Activated T-helper 1 cell treated with anti-CD3 and anti-CD28 coated beads, Interleukin-12 subunit alpha, Interleukin-12 subunit beta, Interleukin-2, Interleukin-4 antibody, amounts not matched to agents 30 ng/mL and 10 ng/mL and 1 ng/mL, durations not matched to agents 14 hours and 24 hours and 36 hours (primary cell): ENCODE data around the gene PKN3. TPM values are rescaled to one million over a fixed set of nuclear protein-coding genes. Genes with fewer than 3 reads are reported as not detected.
A peak's percentile ranks its signal among the peaks of the same experiment; 100 is the strongest.
"Not testable (repeated sequence)": the region's sequence is repeated elsewhere in the genome, so short reads cannot be mapped to it uniquely, and the experiment has no call there.

Experiments
- DNase-seq: peaks from one replicate; pipeline ENCODE4 v3.0.0; 2021; ENCODE audit warnings: low spot score
- H3K27ac Mint-ChIP-seq: one replicate; pipeline ENCODE4 v1.8.0; 2021; ENCODE audit warnings: mild to moderate bottlenecking, mixed read lengths
- H3K27me3 Mint-ChIP-seq: one replicate; pipeline ENCODE4 v1.8.0; 2022; ENCODE audit warnings: mild to moderate bottlenecking, moderate library complexity, mixed read lengths; ENCODE audit not compliant: insufficient read depth
- H3K36me3 Mint-ChIP-seq: one replicate; pipeline ENCODE4 v1.8.0; 2021; ENCODE audit warnings: low read depth, mixed read lengths
- H3K4me1 Mint-ChIP-seq: one replicate; pipeline ENCODE4 v1.8.0; 2021; ENCODE audit warnings: low read depth, mixed read lengths
- H3K4me3 Mint-ChIP-seq: one replicate; pipeline ENCODE4 v1.8.0; 2021; ENCODE audit warnings: mild to moderate bottlenecking, moderate library complexity, mixed read lengths
- H3K9me3 Mint-ChIP-seq: one replicate; pipeline ENCODE4 v1.8.0; 2021; ENCODE audit warnings: mixed read lengths
- intact Hi-C: fragments of 100-400 bp; cut with micrococcal nuclease; formaldehyde crosslinking; loops from one replicate; pipeline ENCODE4 v1.15.1; 2024
- total RNA-seq: library from RNA; stranded (reverse); gene quantifications from 2 replicates; pipeline ENCODE4 v1.2.3, GENCODE V29; 2022

The PKN3 gene
- 17.7 and 19.3 TPM in 2 replicates for total RNA-seq

DNA sequence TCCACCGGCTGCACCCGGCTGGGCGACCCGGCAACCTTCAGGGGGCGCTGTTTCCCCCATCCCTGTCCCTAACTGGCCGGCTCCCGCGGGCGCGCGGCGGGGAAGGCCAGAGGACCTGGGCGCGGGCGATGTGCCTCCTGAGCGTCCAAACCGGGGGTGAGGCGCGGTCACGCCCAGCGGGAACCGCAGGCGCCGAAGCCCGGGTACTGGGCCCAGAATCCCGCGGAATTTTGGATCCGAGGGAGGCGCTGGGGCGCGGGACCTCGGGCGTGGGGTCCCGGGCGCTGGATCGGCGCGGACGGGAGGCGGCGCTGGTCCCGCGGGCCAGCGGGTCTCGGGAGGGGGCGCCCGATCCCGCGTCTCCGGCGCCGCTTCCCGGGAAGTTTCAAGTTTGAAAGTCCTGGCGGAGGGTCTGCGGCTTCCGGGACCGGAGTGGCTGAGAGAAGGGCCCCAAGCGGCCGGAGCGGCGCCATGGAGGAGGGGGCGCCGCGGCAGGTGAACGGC, at the start of gene PKN3:
PKN3 (plus strand) TSS at position 59 of the 504 bp plus-strand sequence; CDS start at position 472, 413 bp downstream.
- H3K9me3 Mint-ChIP-seq: no peaks in the 10 kb centered on the region
- peaks cover 2% of the 10 kb centered on the region for H3K27me3 Mint-ChIP-seq
- no peaks in the 10 kb centered on the region for H3K4me1 Mint-ChIP-seq
- peak; percentile 82 for DNase-seq
- peak within 1 kb of the TSS; percentile 86 for H3K4me3 Mint-ChIP-seq
- intact Hi-C loops: loop anchor here (1.0 to 5.0 kb wide), 6 partner anchors 16 to 245 kb away; partner anchors contain the start of genes DOLK, DYNC2I2, LRRC8A and NUP188
- no peaks in the 10 kb centered on the region for H3K36me3 Mint-ChIP-seq
- H3K27ac Mint-ChIP-seq: peak within 1 kb of the TSS; percentile 77

DNA sequence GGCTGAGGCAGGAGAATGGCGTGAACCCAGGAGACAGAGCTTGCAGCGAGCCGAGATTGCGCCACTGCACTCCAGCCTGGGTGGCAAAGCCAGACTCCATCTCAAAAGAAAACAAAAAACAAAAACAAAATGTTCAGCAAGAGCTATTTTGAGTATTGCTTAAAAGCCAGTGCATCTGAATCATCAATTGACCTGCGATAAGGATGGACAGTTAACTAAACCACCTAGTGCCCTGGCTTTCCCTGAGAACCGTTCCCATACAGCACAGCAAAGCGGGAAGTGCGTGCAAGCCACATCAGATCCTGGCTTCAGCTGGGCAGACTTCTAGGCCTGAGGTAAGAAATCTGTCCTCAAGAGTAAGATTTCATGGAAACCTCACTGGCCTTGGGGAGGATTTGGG, 48.4 kb upstream of the PKN3 start:
- no peak overlapping the region for H3K27ac Mint-ChIP-seq
- no peaks in the 10 kb centered on the region for H3K9me3 Mint-ChIP-seq
- no peaks in the 10 kb centered on the region for H3K27me3 Mint-ChIP-seq
- H3K4me3 Mint-ChIP-seq: no peak overlapping the region
- intact Hi-C loops: no loop called here
- H3K36me3 Mint-ChIP-seq: no peaks in the 10 kb centered on the region
- no peak for DNase-seq
- peaks cover 15% of the 10 kb centered on the region for H3K4me1 Mint-ChIP-seq

DNA sequence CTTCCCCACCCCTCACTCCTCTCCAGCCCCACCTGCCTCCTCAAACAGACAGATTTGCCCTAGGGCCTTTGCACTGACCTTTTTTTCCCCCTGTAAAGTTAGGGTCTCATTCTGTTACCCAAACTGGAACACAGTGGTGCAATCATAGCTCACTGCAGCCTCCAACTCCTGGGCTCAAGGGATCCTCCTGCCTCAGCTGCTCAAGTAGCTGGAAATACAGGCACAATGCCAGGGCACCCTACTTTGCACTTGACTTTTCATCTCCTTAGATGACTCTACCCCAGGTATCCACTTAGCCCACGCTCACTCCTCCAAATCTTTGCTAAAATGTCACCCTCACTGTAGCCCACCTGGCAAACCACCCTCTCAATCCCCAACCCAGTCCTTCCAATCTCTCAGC, 47.8 kb upstream of the PKN3 start:
- Mint-ChIP-seq H3K27me3 (no peaks in the 10 kb centered on the region), H3K27ac (peak overlapping the region; percentile 52), H3K36me3 (no peaks in the 10 kb centered on the region), H3K4me3 (peak overlapping the region; percentile 24), H3K9me3 (no peaks in the 10 kb centered on the region), H3K4me1 (peaks cover 15% of the 10 kb centered on the region)
- intact Hi-C loops: no loop called here
- DNase-seq: no peak

DNA sequence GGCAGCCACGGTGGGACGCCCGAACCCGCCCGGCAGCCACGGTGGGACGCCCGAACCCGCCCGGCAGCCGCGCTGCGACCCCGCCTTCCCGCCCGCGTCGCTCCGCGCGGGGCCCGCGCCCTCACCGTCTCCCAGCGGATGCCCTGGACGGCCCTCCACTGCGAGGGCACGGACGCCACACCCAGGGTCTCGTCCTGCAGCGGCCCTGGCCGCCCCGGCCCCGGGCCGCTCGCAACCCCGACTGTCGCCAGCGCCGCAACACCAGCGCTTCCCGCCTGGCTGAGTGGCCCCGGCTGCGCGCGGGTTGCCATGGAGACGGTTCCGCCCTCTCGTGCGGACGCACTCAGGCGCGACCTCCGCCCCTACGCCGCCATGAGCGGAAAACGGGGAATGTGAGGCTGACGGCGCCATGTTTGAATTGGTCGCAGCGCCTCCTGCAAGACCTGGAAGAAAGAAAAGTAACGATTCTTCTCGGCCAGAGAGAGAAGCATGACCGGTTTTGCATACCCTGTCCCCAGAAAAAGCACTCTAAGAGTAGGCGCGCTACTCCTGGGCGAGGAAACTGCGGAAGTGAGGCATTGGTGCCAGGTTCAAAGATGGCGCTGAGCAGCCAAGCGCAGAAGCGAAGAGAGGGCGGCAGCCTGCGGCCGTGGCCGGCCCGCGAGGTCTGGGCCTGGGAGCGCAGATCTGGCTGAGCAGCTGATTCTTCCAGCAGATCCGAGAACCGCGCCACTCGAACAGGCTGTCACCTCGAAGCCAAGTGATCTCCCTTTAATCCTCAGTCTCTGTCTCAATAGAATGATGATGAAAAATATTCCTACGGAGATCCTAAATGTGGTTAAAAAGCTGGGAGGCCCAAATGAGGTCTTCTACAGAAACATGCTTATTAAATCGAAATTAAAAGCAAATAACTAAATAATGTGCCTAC, 45.6 kb upstream of the PKN3 start, which contains the start of gene DYNC2I2:
DYNC2I2 (minus strand) TSS at position 432 of the 928 bp plus-strand sequence; CDS start at position 311, 121 bp downstream.
- peak within 1 kb of the TSS; percentile 100 for H3K27ac Mint-ChIP-seq
- DNase-seq: peak; percentile 95
- peaks cover 15% of the 10 kb centered on the region for H3K4me1 Mint-ChIP-seq
- no peaks in the 10 kb centered on the region for H3K36me3 Mint-ChIP-seq
- H3K27me3 Mint-ChIP-seq: no peaks in the 10 kb centered on the region
- H3K9me3 Mint-ChIP-seq: no peaks in the 10 kb centered on the region
- H3K4me3 Mint-ChIP-seq: peak within 1 kb of the TSS; percentile 91
- intact Hi-C loops: loop anchor here (1.0 to 5.0 kb wide), 7 partner anchors 28 to 152 kb away; partner anchors contain the start of genes GLE1, PKN3, SET and SPTAN1

DNA sequence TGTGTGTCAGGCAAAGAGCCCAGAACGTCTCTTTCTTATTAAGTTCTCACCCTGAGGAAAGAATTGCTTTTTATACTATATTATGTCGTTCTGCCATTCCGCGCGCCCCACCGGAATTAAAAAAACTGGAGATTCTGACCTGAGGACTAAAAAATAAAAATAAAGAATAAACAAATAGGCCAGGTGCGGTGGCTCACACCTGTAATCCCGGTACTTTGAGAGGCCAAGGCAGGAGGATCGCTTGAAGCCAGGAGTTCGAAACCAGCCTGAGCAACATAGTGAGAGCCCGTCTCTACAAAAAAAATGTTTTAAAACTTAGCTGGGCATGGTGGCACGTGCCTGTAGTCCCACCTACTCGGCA, 45.0 kb upstream of the PKN3 start:
- intact Hi-C loops: loop anchor here (1.0 to 5.0 kb wide), 3 partner anchors 67 to 115 kb away; partner anchors contain the start of genes SPTAN1, ZDHHC12 and ZER1
- DNase-seq: no peak
- Mint-ChIP-seq H3K27me3 (no peaks in the 10 kb centered on the region), H3K9me3 (no peaks in the 10 kb centered on the region), H3K4me1 (peaks cover 15% of the 10 kb centered on the region), H3K27ac (peak overlapping the region; percentile 100), H3K36me3 (no peaks in the 10 kb centered on the region), H3K4me3 (peak overlapping the region; percentile 91)

- H3K4me1 Mint-ChIP-seq: peaks cover 15% of the 10 kb centered on the region
- DNase-seq: no peak
- intact Hi-C loops: loop anchor here (1.0 to 5.0 kb wide), 3 partner anchors 67 to 115 kb away; partner anchors contain the start of genes SPTAN1, ZDHHC12 and ZER1
- peak overlapping the region; percentile 100 for H3K27ac Mint-ChIP-seq
- no peaks in the 10 kb centered on the region for H3K27me3 Mint-ChIP-seq
- peak overlapping the region; percentile 91 for H3K4me3 Mint-ChIP-seq
- H3K36me3 Mint-ChIP-seq: no peaks in the 10 kb centered on the region
- no peaks in the 10 kb centered on the region for H3K9me3 Mint-ChIP-seq
Measured at GRCh38 chr9:128657796-128658195, 44.5 kb upstream of the PKN3 start.

- H3K9me3 Mint-ChIP-seq, H3K4me3 Mint-ChIP-seq, H3K36me3 Mint-ChIP-seq, H3K4me1 Mint-ChIP-seq, intact Hi-C loops, DNase-seq, H3K27ac Mint-ChIP-seq, H3K27me3 Mint-ChIP-seq: not testable (repeated sequence)
Measured at GRCh38 chr9:128666481-128666941, 35.8 kb upstream of the PKN3 start.

GRCh38 chr9:128669786-128670185, 32.5 kb upstream of the PKN3 start:
- no peak overlapping the region for H3K27ac Mint-ChIP-seq
- intact Hi-C loops: no loop called here
- no peak for DNase-seq
- H3K4me3 Mint-ChIP-seq: no peak overlapping the region
- H3K36me3 Mint-ChIP-seq: no peaks in the 10 kb centered on the region
- H3K9me3 Mint-ChIP-seq: no peaks in the 10 kb centered on the region
- H3K27me3 Mint-ChIP-seq: no peaks in the 10 kb centered on the region
- no peaks in the 10 kb centered on the region for H3K4me1 Mint-ChIP-seq

- intact Hi-C loops: no loop called here
- Mint-ChIP-seq H3K27me3 (no peaks in the 10 kb centered on the region), H3K36me3 (no peaks in the 10 kb centered on the region), H3K9me3 (no peaks in the 10 kb centered on the region), H3K4me1 (no peaks in the 10 kb centered on the region), H3K4me3 (no peak overlapping the region), H3K27ac (no peak overlapping the region)
- DNase-seq: no peak
Measured at GRCh38 chr9:128675382-128675781, 26.9 kb upstream of the PKN3 start.

DNA sequence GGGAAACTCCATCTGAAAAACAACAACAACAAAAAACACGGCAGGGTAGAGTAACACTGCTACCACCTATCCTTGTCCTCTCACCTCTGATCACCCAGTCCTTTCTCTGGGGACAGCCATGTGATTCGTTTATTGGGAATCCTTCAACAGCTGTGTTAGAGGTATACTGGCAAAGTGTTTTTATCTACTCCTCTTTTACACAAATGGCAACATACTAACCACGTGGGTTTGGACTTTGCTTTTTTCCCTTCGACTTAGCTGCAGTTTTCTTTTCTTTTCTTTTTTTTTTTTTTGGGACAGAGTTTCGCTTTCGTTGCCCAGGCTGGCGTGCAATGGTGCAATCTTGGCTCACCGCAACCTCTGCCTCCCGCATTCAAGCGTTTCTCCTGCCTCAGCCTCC, 24.5 kb upstream of the PKN3 start:
- H3K36me3 Mint-ChIP-seq: peaks cover 4% of the 10 kb centered on the region
- H3K27me3 Mint-ChIP-seq: no peaks in the 10 kb centered on the region
- no peak for DNase-seq
- no peak overlapping the region for H3K4me3 Mint-ChIP-seq
- no peaks in the 10 kb centered on the region for H3K9me3 Mint-ChIP-seq
- intact Hi-C loops: no loop called here
- no peaks in the 10 kb centered on the region for H3K4me1 Mint-ChIP-seq
- H3K27ac Mint-ChIP-seq: no peak overlapping the region

DNA sequence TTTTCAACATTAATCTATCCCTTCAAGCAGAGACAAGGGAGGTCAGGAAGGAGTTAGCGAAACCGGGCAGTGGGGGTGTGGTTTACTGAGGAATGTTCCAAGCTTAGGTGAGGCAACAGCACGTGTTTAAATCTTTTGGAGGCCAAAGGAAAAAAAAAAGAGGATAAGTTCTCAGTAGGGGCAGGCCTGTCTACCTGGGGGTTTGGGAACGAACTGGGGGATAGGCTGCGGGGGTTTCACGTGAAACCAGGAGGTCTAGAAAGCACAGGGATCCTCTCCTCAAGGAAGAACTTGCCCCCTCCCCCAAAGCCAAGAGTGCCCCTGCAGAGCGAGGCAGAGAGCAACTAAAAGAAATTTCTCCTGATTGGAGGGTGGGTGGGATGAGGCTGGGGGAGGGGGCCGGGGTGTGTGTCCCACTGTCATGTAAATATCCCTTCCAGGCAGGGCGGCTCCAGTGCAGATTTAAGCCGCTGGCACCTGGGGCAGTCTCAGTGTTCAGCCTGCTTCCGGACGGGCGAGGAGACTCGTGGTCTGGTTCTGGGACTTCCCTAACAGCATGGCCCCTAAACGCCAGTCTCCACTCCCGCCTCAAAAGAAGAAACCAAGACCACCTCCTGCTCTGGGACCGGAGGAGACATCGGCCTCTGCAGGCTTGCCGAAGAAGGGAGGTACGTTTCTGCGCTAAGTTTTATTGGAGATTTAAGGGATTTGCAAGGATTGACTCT, 18.8 kb upstream of the PKN3 start:
- Mint-ChIP-seq H3K9me3 (no peaks in the 10 kb centered on the region), H3K4me1 (peaks cover 48% of the 10 kb centered on the region), H3K27me3 (no peaks in the 10 kb centered on the region), H3K36me3 (peaks cover 11% of the 10 kb centered on the region), H3K27ac (peak overlapping the region; percentile 96), H3K4me3 (peak overlapping the region; percentile 96)
- intact Hi-C loops: loop anchor here (1.0 to 2.0 kb wide), 3 partner anchors 27 to 227 kb away; partner anchors contain the start of genes DYNC2I2, ODF2 and SPTAN1
- DNase-seq: no peak

DNA sequence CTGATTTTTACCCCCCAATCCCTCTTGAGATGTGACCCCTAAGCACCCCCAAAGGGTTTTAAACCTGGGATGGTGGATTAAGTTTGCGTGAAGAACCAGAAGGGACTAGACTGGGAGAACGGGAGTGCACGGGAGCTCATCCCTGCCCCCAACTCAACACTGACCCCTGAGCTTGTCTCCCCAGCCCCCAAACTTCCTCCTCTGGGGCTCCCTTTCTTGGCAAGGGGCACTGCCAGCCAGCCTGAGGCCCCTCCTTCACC, 18.3 kb upstream of the PKN3 start:
- Mint-ChIP-seq H3K4me3 (peak overlapping the region; percentile 96), H3K9me3 (no peaks in the 10 kb centered on the region), H3K27me3 (no peaks in the 10 kb centered on the region), H3K4me1 (peaks cover 48% of the 10 kb centered on the region), H3K27ac (peak overlapping the region; percentile 96), H3K36me3 (peaks cover 11% of the 10 kb centered on the region)
- DNase-seq: no peak
- intact Hi-C loops: loop anchor here (1.0 to 2.0 kb wide), 3 partner anchors 28 to 227 kb away; partner anchors contain the start of genes DYNC2I2, ODF2 and SPTAN1
